Endodermal cell (in vitro differentiated cells): ENCODE data around the gene ZNF407. TPM values are rescaled to one million over a fixed set of nuclear protein-coding genes. Genes with fewer than 3 reads are reported as not detected.

Source experiments
- DNase-seq: peaks from one replicate; pipeline ENCODE4 v3.0.0-alpha.2; 2017
- H3K27ac ChIP-seq: 2 replicates; pipeline ENCODE4 v1.5.1; 2013; ENCODE audit warnings: mild to moderate bottlenecking, low read depth, low read length, moderate library complexity
- H3K27me3 ChIP-seq: 2 replicates; pipeline ENCODE4 v1.6.1; 2013; ENCODE audit warnings: mild to moderate bottlenecking, low read length, moderate library complexity; ENCODE audit not compliant: insufficient read depth, control insufficient read depth, poor library complexity, severe bottlenecking
- H3K36me3 ChIP-seq: 2 replicates; pipeline ENCODE4 v1.7.0; 2013; ENCODE audit warnings: mild to moderate bottlenecking, low read length, moderate library complexity; ENCODE audit not compliant: control insufficient read depth, insufficient read depth
- H3K4me1 ChIP-seq: one replicate; pipeline ENCODE4 v1.7.0; 2013; ENCODE audit warnings: low read length; ENCODE audit not compliant: control insufficient read depth, insufficient read depth
- H3K4me3 ChIP-seq: 2 replicates; pipeline ENCODE4 v1.5.1; 2013; ENCODE audit warnings: mild to moderate bottlenecking, low read length, moderate library complexity
- H3K9ac ChIP-seq: 2 replicates; pipeline ENCODE4 v1.6.1; 2013; ENCODE audit warnings: mild to moderate bottlenecking, low read length, moderate library complexity; ENCODE audit not compliant: poor library complexity, severe bottlenecking; ENCODE audit errors: extremely low read depth
- H3K9me3 ChIP-seq: 2 replicates; pipeline ENCODE4 v1.6.1; 2013; ENCODE audit warnings: mild to moderate bottlenecking, low read length, moderate library complexity; ENCODE audit not compliant: control insufficient read depth
- H3K27ac Mint-ChIP-seq: 2 replicates; pipeline ENCODE4 v1.8.0; 2020; ENCODE audit warnings: mixed read lengths
- H3K27me3 Mint-ChIP-seq: 2 replicates; pipeline ENCODE4 v1.8.0; 2021; ENCODE audit warnings: mild to moderate bottlenecking, mixed read lengths; ENCODE audit not compliant: insufficient read depth
- H3K36me3 Mint-ChIP-seq: 2 replicates; pipeline ENCODE4 v1.8.0; 2020; ENCODE audit warnings: low read depth, mixed read lengths
- H3K4me1 Mint-ChIP-seq: 2 replicates; pipeline ENCODE4 v1.8.0; 2020; ENCODE audit warnings: mixed read lengths
- H3K4me3 Mint-ChIP-seq: 2 replicates; pipeline ENCODE4 v1.8.0; 2020; ENCODE audit warnings: mild to moderate bottlenecking, moderate library complexity, mixed read lengths
- H3K9me3 Mint-ChIP-seq: 2 replicates; pipeline ENCODE4 v1.8.0; 2020; ENCODE audit warnings: mild to moderate bottlenecking, mixed read lengths
- CTCF ChIP-seq: fragments of 200-600 bp; sonication (generic); conservative IDR thresholded peaks from 2 replicates; pipeline ENCODE4 v1.5.0; 2021; ENCODE audit warnings: antibody characterized with exemption, mild to moderate bottlenecking
- WGBS, 2 experiments: methylation state at CpG; one replicate each; pipeline versions ENCODE4 v1.1.5 to v1.1.7; 2013; ENCODE audit warnings: missing lambda C conversion rate in 2 of 2, mixed read lengths in 1 of 2; ENCODE audit not compliant: insufficient coverage in 1 of 2, insufficient read length in 1 of 2; 5-methylcytosine and 5-hydroxymethylcytosine counted together
- total RNA-seq, 2 donors: library from RNA; stranded (reverse); fragmentation: NEBNext Ultra II Directional in 1 of 2; extraction: Animal tissue kit (Norgen Biotek cat#: 25700) in 1 of 2; gene quantifications; 2 replicates in 1 of 2; 3 replicates in 1 of 2; pipeline ENCODE4 v1.2.1, GENCODE V29; 2021

Gene ZNF407
- total RNA-seq, 2 donors from 2014 or later = 7.6 to 13.1 TPM

- Mint-ChIP-seq H3K27me3 (no peaks in the 10 kb centered on the region), H3K4me1 (no peaks in the 10 kb centered on the region), H3K36me3 (no peaks in the 10 kb centered on the region), H3K9me3 (no peaks in the 10 kb centered on the region), H3K4me3 (no peak overlapping the region), H3K27ac (no peak overlapping the region)
- WGBS, 2 experiments = 87 to 89% methylated on average over 7 to 12 of the region's 12 CpGs
- no peak overlapping the region for H3K27ac ChIP-seq
- no peak overlapping the region for H3K4me3 ChIP-seq
- DNase-seq = no peak
- no peaks in the 10 kb centered on the region for H3K9me3 ChIP-seq
- H3K36me3 ChIP-seq = no peaks in the 10 kb centered on the region
- H3K9ac ChIP-seq = no peak overlapping the region
- no peaks in the 10 kb centered on the region for H3K4me1 ChIP-seq
- no peaks in the 10 kb centered on the region for H3K27me3 ChIP-seq
- no peak for TF ChIP-seq CTCF
These were observed 513.3 kb downstream of the ZNF407 start for GRCh38 chr18:75110846-75111415.

- no peaks in the 10 kb centered on the region for H3K36me3 Mint-ChIP-seq
These were observed 514.1 kb downstream of the ZNF407 start for GRCh38 chr18:75111760-75112159.

GRCh38 chr18:75112186-75113096 is 514.8 kb downstream of the ZNF407 start:
- Mint-ChIP-seq H3K4me3 (no peak overlapping the region), H3K27me3 (no peaks in the 10 kb centered on the region), H3K36me3 (no peaks in the 10 kb centered on the region), H3K9me3 (no peaks in the 10 kb centered on the region), H3K4me1 (no peaks in the 10 kb centered on the region), H3K27ac (no peak overlapping the region)
- no peak overlapping the region for H3K9ac ChIP-seq
- WGBS, 2 experiments = 91 to 96% methylated on average over 12 to 16 of the region's 16 CpGs
- no peaks in the 10 kb centered on the region for H3K4me1 ChIP-seq
- no peak for TF ChIP-seq CTCF
- no peaks in the 10 kb centered on the region for H3K27me3 ChIP-seq
- H3K9me3 ChIP-seq = no peaks in the 10 kb centered on the region
- H3K27ac ChIP-seq = no peak overlapping the region
- no peak for DNase-seq
- no peak overlapping the region for H3K4me3 ChIP-seq
- no peaks in the 10 kb centered on the region for H3K36me3 ChIP-seq

More at GRCh38 chr18:75111760-75112159, 514.1 kb downstream of the ZNF407 start:
- Histone ChIP-seq H3K4me3 (no peak overlapping the region), H3K27me3 (no peaks in the 10 kb centered on the region), H3K36me3 (no peaks in the 10 kb centered on the region), H3K9ac (no peak overlapping the region), H3K27ac (no peak overlapping the region), H3K9me3 (no peaks in the 10 kb centered on the region), H3K4me1 (no peaks in the 10 kb centered on the region)
- no peak for TF ChIP-seq CTCF
- Mint-ChIP-seq H3K4me1 (no peaks in the 10 kb centered on the region), H3K9me3 (no peaks in the 10 kb centered on the region), H3K27me3 (no peaks in the 10 kb centered on the region), H3K27ac (no peak overlapping the region), H3K4me3 (no peak overlapping the region)
- no peak for DNase-seq
- 90 to 96% methylated on average over 4 to 8 of the region's 8 CpGs for WGBS, 2 experiments
